Dendritic cell treated with granulocyte-macrophage colony-stimulating factor and Interleukin-4, amounts not matched to agents 40 ng/mL and 50 ng/mL, for 4 days (primary cell): ENCODE results near the gene PDLIM4.

Source experiments
- H3K27ac Mint-ChIP-seq: one replicate; pipeline ENCODE4 v1.8.0; 2022; ENCODE audit warnings: mild to moderate bottlenecking, mixed read lengths
- H3K27me3 Mint-ChIP-seq: one replicate; pipeline ENCODE4 v1.8.0; 2022; ENCODE audit warnings: mild to moderate bottlenecking, mixed read lengths
- H3K36me3 Mint-ChIP-seq: one replicate; pipeline ENCODE4 v1.8.0; 2022; ENCODE audit warnings: low read depth, mixed read lengths
- H3K4me1 Mint-ChIP-seq: one replicate; pipeline ENCODE4 v1.8.0; 2022; ENCODE audit warnings: low read depth, mixed read lengths
- H3K4me3 Mint-ChIP-seq: one replicate; pipeline ENCODE4 v1.8.0; 2022; ENCODE audit warnings: mild to moderate bottlenecking, moderate library complexity, mixed read lengths
- H3K9me3 Mint-ChIP-seq: one replicate; pipeline ENCODE4 v1.8.0; 2022; ENCODE audit warnings: mixed read lengths
- intact Hi-C: fragments of 100-400 bp; cut with micrococcal nuclease; formaldehyde crosslinking; loops from one replicate; pipeline ENCODE4 v1.15.0; 2022

PDLIM4 gene

DNA sequence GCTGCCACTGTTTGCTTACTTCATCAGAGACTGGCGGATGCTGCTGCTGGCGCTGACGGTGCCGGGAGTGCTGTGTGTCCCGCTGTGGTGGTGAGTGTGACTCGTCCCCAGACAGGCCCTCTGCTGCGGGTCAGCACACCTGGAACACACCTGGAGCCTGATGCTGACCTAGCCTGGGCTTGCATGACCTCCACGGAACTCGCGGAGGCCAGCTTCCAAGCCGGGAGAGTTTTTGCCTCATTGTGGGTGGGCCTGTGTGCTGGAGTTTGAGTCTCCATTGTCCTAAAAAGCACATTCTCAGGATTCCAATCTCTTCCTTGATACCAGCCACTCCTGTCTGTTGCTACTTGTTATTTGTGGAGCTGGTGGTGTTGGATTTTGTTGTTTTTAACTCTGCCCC, 64.8 kb downstream of the PDLIM4 start:
- no peak overlapping the region for H3K27ac Mint-ChIP-seq
- peaks cover 25% of the 10 kb centered on the region for H3K36me3 Mint-ChIP-seq
- H3K4me1 Mint-ChIP-seq, result no peaks in the 10 kb centered on the region
- no peaks in the 10 kb centered on the region for H3K9me3 Mint-ChIP-seq
- intact Hi-C loops, result no loop called here
- no peaks in the 10 kb centered on the region for H3K27me3 Mint-ChIP-seq
- H3K4me3 Mint-ChIP-seq, result no peak overlapping the region
